Tibial artery (tissue), 4 donors: ENCODE measurements around the gene KIF5A.

Experiments
- DNase-seq, 2 donors: peaks; one replicate each; pipeline ENCODE4 v3.0.0-alpha.2; 2019
- H3K27ac ChIP-seq, 2 donors: fragments of 200-600 bp; sonication (generic) in 1 of 2; 1 replicate in 1 of 2; 2 replicates in 1 of 2; pipeline ENCODE4 v1.5.1; 2018 to 2019; ENCODE audit warnings: mild to moderate bottlenecking in 1 of 2
- H3K27me3 ChIP-seq, 2 donors: fragments of 200-600 bp; sonication (generic) in 1 of 2; one replicate each; pipeline versions ENCODE4 v1.5.1 to v1.6.0; 2016 to 2019
- H3K36me3 ChIP-seq, 3 donors: fragments of 200-600 bp; sonication (generic) in 2 of 3; one replicate each; pipeline ENCODE4 v1.5.1; 2016 to 2019; ENCODE audit warnings: mild to moderate bottlenecking in 2 of 3
- H3K4me1 ChIP-seq, 4 donors: fragments of 200-600 bp; sonication (generic) in 2 of 4; 1 replicate in 3 of 4; 2 replicates in 1 of 4; pipeline ENCODE4 v1.5.1; 2016 to 2019
- H3K4me3 ChIP-seq, 2 donors: fragments of 200-600 bp; sonication (generic) in 1 of 2; 1 replicate in 1 of 2; 2 replicates in 1 of 2; pipeline ENCODE4 v1.5.1; 2018 to 2019; ENCODE audit warnings: mild to moderate bottlenecking in 2 of 2
- H3K9me3 ChIP-seq, 3 donors: fragments of 200-600 bp; sonication (generic) in 1 of 3; one replicate each; pipeline ENCODE4 v1.5.1; 2016 to 2019
- CTCF ChIP-seq, 2 experiments: fragments of 200-600 bp in 1 of 2; fragments of 450-650 bp in 1 of 2; IDR thresholded peaks; one replicate each; pipeline ENCODE4 v1.5.1; 2017 to 2019; ENCODE audit warnings: antibody characterized with exemption in 2 of 2, mild to moderate bottlenecking in 1 of 2, moderate library complexity in 1 of 2
- intact Hi-C: fragments of 100-400 bp; cut with DNase I; formaldehyde crosslinking; loops from one replicate; pipeline ENCODE4 v1.15.0; 2023; ENCODE audit warnings: low total_unique reads

Gene KIF5A

GRCh38 chr12:57626111-57626920 is 76.5 kb downstream of the KIF5A start:
- Histone ChIP-seq H3K27me3 (peaks cover 0 to 5% of the 10 kb centered on the region in 2 donors), H3K36me3 (peaks cover 0 to 24% (median 5%) of the 10 kb centered on the region in 3 donors), H3K4me3 (no peak overlapping the region), H3K27ac (no peak overlapping the region), H3K4me1 (peaks cover 0 to 10% (median 7%) of the 10 kb centered on the region in 4 donors), H3K9me3 (no peaks in the 10 kb centered on the region)
- no peak for DNase-seq
- intact Hi-C loops: loop anchor here (10.0 kb wide), 1 partner anchor 142 kb away; the partner anchor contains the start of gene MARS1
- TF ChIP-seq CTCF (IDR thresholded peaks at IDR 0.05): no peak

GRCh38 chr12:57626921-57627445 is 77.1 kb downstream of the KIF5A start:
- Histone ChIP-seq H3K9me3 (no peaks in the 10 kb centered on the region), H3K36me3 (peaks cover 0 to 24% (median 5%) of the 10 kb centered on the region in 3 donors), H3K27ac (no peak overlapping the region), H3K27me3 (peaks cover 0 to 12% of the 10 kb centered on the region in 2 donors), H3K4me1 (peaks cover 0 to 9% (median 6%) of the 10 kb centered on the region in 4 donors), H3K4me3 (no peak overlapping the region)
- no peak for TF ChIP-seq CTCF (IDR thresholded peaks at IDR 0.05)
- DNase-seq: no peak
- intact Hi-C loops: loop anchor here (10.0 kb wide), 1 partner anchor 142 kb away; the partner anchor contains the start of gene MARS1

- peaks cover 0 to 17% of the 10 kb centered on the region in 2 donors for H3K27me3 ChIP-seq
- no peak overlapping the region for H3K4me3 ChIP-seq
- peak in 1 of 2 donors; percentile 58 for DNase-seq
- peaks cover 0 to 24% (median 5%) of the 10 kb centered on the region in 3 donors for H3K36me3 ChIP-seq
- TF ChIP-seq CTCF (IDR thresholded peaks at IDR 0.05): no peak
- intact Hi-C loops: loop anchor here (10.0 kb wide), 1 partner anchor 143 kb away; the partner anchor contains the start of gene MARS1
- H3K27ac ChIP-seq: no peak overlapping the region
- H3K9me3 ChIP-seq: no peaks in the 10 kb centered on the region
- peaks cover 0 to 13% (median 12%) of the 10 kb centered on the region in 4 donors for H3K4me1 ChIP-seq
Observed at GRCh38 chr12:57627501-57628279, 77.8 kb downstream of the KIF5A start.

- H3K4me3 ChIP-seq: no peak overlapping the region
- H3K27ac ChIP-seq: no peak overlapping the region
- H3K4me1 ChIP-seq: peaks cover 0 to 21% (median 17%) of the 10 kb centered on the region in 4 donors
- TF ChIP-seq CTCF (IDR thresholded peaks at IDR 0.05): no peak
- no peak for DNase-seq
- intact Hi-C loops: loop anchor here (10.0 kb wide), 1 partner anchor 144 kb away; the partner anchor contains the start of gene MARS1
- peaks cover 0 to 24% (median 2%) of the 10 kb centered on the region in 3 donors for H3K36me3 ChIP-seq
- no peaks in the 10 kb centered on the region for H3K9me3 ChIP-seq
- peaks cover 0 to 18% of the 10 kb centered on the region in 2 donors for H3K27me3 ChIP-seq
Observed at GRCh38 chr12:57628280-57629191, 78.7 kb downstream of the KIF5A start.
